Caco-2 (cell line): Measurements from ENCODE around the gene DSTN. TPM values are rescaled to one million over a fixed set of nuclear protein-coding genes. Genes with fewer than 3 reads are reported as not detected.

Experiments used
- BruUV-seq: library from RNA; stranded (reverse); fragments of 400-500 nt; replicated peaks from 2 replicates; lab custom pipeline; 2021; lab: Mats Ljungman, UMichigan
- CTCF ChIA-PET: fragments of 300-600 bp; sonication (Branson Sonifier 250); formaldehyde crosslinking; loops from one replicate; lab custom pipeline; 2022; ENCODE audit warnings: antibody characterized with exemption; lab: Charles Lee
- POLR2A ChIA-PET: fragments of 300-600 bp; sonication (Branson Sonifier 250); formaldehyde crosslinking; loops from one replicate; lab custom pipeline; 2022; ENCODE audit warnings: antibody characterized with exemption; lab: Charles Lee
- DNase-seq, 2 experiments: peaks; one replicate each; pipeline versions ENCODE4 v3.0.0 to v3.0.0-alpha.2; 2020 to 2022
- H3K27me3 ChIP-seq: replicated peaks from 2 replicates; pipeline ENCODE4 v1.6.0; 2011; ENCODE audit warnings: low read length; ENCODE audit not compliant: control insufficient read depth, insufficient read depth
- H3K36me3 ChIP-seq: 2 replicates; pipeline ENCODE4 v1.5.1; 2011; ENCODE audit warnings: low read length; ENCODE audit not compliant: control insufficient read depth, insufficient read depth
- H3K4me1 ChIP-seq: fragments of 250-450 bp; sonication (Bioruptor Pico); 2 replicates; pipeline ENCODE4 v1.5.1; 2020; ENCODE audit warnings: mild to moderate bottlenecking
- H3K4me3 ChIP-seq: 2 replicates; pipeline ENCODE4 v1.5.1; 2011; ENCODE audit warnings: low read depth, mild to moderate bottlenecking, control low read depth, low read length
- H3K9me3 ChIP-seq: fragments of 250-450 bp; sonication (Bioruptor Pico); 2 replicates; pipeline ENCODE4 v1.5.1; 2020; ENCODE audit warnings: mild to moderate bottlenecking, moderate library complexity
- H3K27ac Mint-ChIP-seq: one replicate; pipeline ENCODE4 v1.8.0; 2022; ENCODE audit warnings: mixed read lengths; ENCODE audit not compliant: unreplicated experiment
- H3K27me3 Mint-ChIP-seq: one replicate; pipeline ENCODE4 v1.8.0; 2022; ENCODE audit warnings: mixed read lengths; ENCODE audit not compliant: insufficient read depth, unreplicated experiment
- H3K36me3 Mint-ChIP-seq: one replicate; pipeline ENCODE4 v1.8.0; 2022; ENCODE audit warnings: mild to moderate bottlenecking, mixed read lengths; ENCODE audit not compliant: insufficient read depth, unreplicated experiment
- H3K4me1 Mint-ChIP-seq: one replicate; pipeline ENCODE4 v1.8.0; 2022; ENCODE audit warnings: low read depth, mixed read lengths; ENCODE audit not compliant: unreplicated experiment
- H3K4me3 Mint-ChIP-seq: one replicate; pipeline ENCODE4 v1.8.0; 2022; ENCODE audit warnings: mild to moderate bottlenecking, moderate library complexity, mixed read lengths; ENCODE audit not compliant: unreplicated experiment
- H3K9me3 Mint-ChIP-seq: one replicate; pipeline ENCODE4 v1.8.0; 2022; ENCODE audit warnings: mixed read lengths; ENCODE audit not compliant: unreplicated experiment
- intact Hi-C: fragments of 100-400 bp; cut with micrococcal nuclease; formaldehyde crosslinking; loops from one replicate; pipeline ENCODE4 v1.10.0; 2022; ENCODE audit not compliant: unreplicated experiment
- total RNA-seq: library from RNA; stranded (reverse); gene quantifications from 2 replicates; pipeline ENCODE4 v1.2.3, GENCODE V29; 2022
- TF ChIP-seq, protein P1 (sequence below), 2 experiments: fragments of 200-600 bp in 1 of 2; IDR thresholded peaks; 1 replicate in 1 of 2; 2 replicates in 1 of 2; pipeline versions ENCODE4 v1.5.1 to v1.8.0; 2011 to 2022; ENCODE audit warnings: antibody characterized with exemption in 1 of 2, control low read depth in 1 of 2, inconsistent platforms in 1 of 2, low read depth in 1 of 2, low read length in 1 of 2, mild to moderate bottlenecking in 1 of 2, moderate library complexity in 1 of 2; ENCODE audit not compliant: insufficient read depth in 1 of 2, severe bottlenecking in 1 of 2, unreplicated experiment in 1 of 2

The DSTN gene
- total RNA-seq, 1 experiment from 2014 or later, result 318 TPM

- no peak for DNase-seq
- H3K27ac Mint-ChIP-seq, result no peak overlapping the region
- no TSS peak for BruUV-seq
- intact Hi-C loops, result loop anchor here (10.0 kb wide), 2 partner anchors 89 to 401 kb away; no protein-coding TSS in a partner anchor
- no peak overlapping the region for H3K4me3 ChIP-seq
- H3K4me1 ChIP-seq, result peaks cover 11% of the 10 kb centered on the region; the same call in 1 of the 2 replicates
- no peaks in the 10 kb centered on the region for H3K36me3 ChIP-seq
- POLR2A ChIA-PET, result no interaction called here
- peaks cover 15% of the 10 kb centered on the region for H3K4me1 Mint-ChIP-seq
- TF ChIP-seq, protein P1, sequence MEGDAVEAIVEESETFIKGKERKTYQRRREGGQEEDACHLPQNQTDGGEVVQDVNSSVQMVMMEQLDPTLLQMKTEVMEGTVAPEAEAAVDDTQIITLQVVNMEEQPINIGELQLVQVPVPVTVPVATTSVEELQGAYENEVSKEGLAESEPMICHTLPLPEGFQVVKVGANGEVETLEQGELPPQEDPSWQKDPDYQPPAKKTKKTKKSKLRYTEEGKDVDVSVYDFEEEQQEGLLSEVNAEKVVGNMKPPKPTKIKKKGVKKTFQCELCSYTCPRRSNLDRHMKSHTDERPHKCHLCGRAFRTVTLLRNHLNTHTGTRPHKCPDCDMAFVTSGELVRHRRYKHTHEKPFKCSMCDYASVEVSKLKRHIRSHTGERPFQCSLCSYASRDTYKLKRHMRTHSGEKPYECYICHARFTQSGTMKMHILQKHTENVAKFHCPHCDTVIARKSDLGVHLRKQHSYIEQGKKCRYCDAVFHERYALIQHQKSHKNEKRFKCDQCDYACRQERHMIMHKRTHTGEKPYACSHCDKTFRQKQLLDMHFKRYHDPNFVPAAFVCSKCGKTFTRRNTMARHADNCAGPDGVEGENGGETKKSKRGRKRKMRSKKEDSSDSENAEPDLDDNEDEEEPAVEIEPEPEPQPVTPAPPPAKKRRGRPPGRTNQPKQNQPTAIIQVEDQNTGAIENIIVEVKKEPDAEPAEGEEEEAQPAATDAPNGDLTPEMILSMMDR (IDR thresholded peaks at IDR 0.05; ENCODE audit: insufficient read depth in 1 of 2, low read depth in 1 of 2, low read length in 1 of 2, severe bottlenecking in 1 of 2, unreplicated experiment in 1 of 2), result no peak
- H3K4me3 Mint-ChIP-seq, result no peak overlapping the region
- H3K9me3 Mint-ChIP-seq, result no peaks in the 10 kb centered on the region
- no peaks in the 10 kb centered on the region for H3K9me3 ChIP-seq
- CTCF ChIA-PET, result no interaction called here
- no peaks in the 10 kb centered on the region for H3K36me3 Mint-ChIP-seq
- no peaks in the 10 kb centered on the region for H3K27me3 ChIP-seq
- H3K27me3 Mint-ChIP-seq, result no peaks in the 10 kb centered on the region
Measured at GRCh38 chr20:17534077-17534476, 35.8 kb upstream of the DSTN start.

GRCh38 chr20:17536944-17537444, 32.9 kb upstream of the DSTN start:
- Mint-ChIP-seq H3K4me1 (peaks cover 15% of the 10 kb centered on the region), H3K9me3 (no peaks in the 10 kb centered on the region), H3K27me3 (no peaks in the 10 kb centered on the region), H3K27ac (peak overlapping the region; percentile 63), H3K36me3 (no peaks in the 10 kb centered on the region), H3K4me3 (no peak overlapping the region)
- H3K27me3 ChIP-seq, result no peaks in the 10 kb centered on the region
- H3K9me3 ChIP-seq, result no peaks in the 10 kb centered on the region
- TF ChIP-seq, protein P1 (IDR thresholded peaks at IDR 0.05; ENCODE audit: insufficient read depth in 1 of 2, low read depth in 1 of 2, low read length in 1 of 2, severe bottlenecking in 1 of 2, unreplicated experiment in 1 of 2), result peak; percentile 97 to 98
- no peaks in the 10 kb centered on the region for H3K36me3 ChIP-seq
- ChIA-PET CTCF (interaction anchor here (0.6 to 1.8 kb wide), 15 partner anchors 8 to 421 kb away, joined by 3 to 9 read pairs (median 3); partner anchors contain the start of gene DSTN), POLR2A (interaction anchor here (1.3 kb wide), 1 partner anchor 33 kb away, joined by 14 read pairs; the partner anchor contains the start of gene DSTN)
- no TSS peak for BruUV-seq
- peaks cover 7% of the 10 kb centered on the region; the same call in 1 of the 2 replicates for H3K4me1 ChIP-seq
- DNase-seq, result peak; percentile 87 to 89
- no peak overlapping the region for H3K4me3 ChIP-seq
- intact Hi-C loops, result loop anchor here (1.0 to 10.0 kb wide), 9 partner anchors 32 to 460 kb away; no protein-coding TSS in a partner anchor

DNA sequence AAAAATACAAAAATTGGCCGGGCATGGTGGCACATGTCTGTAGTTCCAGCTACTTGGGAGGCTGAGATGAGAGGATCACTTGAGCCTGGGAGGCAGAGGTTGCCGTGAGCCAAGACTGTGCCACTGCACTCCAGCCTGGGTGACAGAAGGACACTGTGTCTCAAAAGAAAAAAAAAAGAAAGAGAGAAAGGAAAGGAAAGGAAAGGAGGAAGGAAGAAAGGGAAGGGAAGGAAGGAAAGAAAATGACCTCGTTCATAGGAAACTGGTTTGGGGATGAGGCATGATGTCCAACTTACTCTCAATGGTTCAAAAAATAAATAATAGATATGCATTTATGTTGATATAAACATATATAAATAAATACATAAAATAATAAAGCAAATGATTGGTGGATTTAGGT, 31.9 kb upstream of the DSTN start:
- Mint-ChIP-seq H3K27me3 (no peaks in the 10 kb centered on the region), H3K36me3 (no peaks in the 10 kb centered on the region), H3K4me3 (no peak overlapping the region), H3K4me1 (peaks cover 15% of the 10 kb centered on the region), H3K9me3 (no peaks in the 10 kb centered on the region), H3K27ac (no peak overlapping the region)
- BruUV-seq, result no TSS peak
- no peaks in the 10 kb centered on the region for H3K36me3 ChIP-seq
- ChIA-PET POLR2A (no interaction called here), CTCF (interaction anchor here (1.8 kb wide), 1 partner anchor 33 kb away, joined by 9 read pairs; no protein-coding TSS in a partner anchor)
- 0 out of 2 replicates have a peak, but pooled peaks cover 6% of the 10 kb centered on the region for H3K4me1 ChIP-seq
- no peak overlapping the region for H3K4me3 ChIP-seq
- no peaks in the 10 kb centered on the region for H3K27me3 ChIP-seq
- TF ChIP-seq, protein P1 (IDR thresholded peaks at IDR 0.05; ENCODE audit: insufficient read depth in 1 of 2, low read depth in 1 of 2, low read length in 1 of 2, severe bottlenecking in 1 of 2, unreplicated experiment in 1 of 2), result no peak
- intact Hi-C loops, result loop anchor here (1.0 to 10.0 kb wide), 9 partner anchors 31 to 459 kb away; no protein-coding TSS in a partner anchor
- no peaks in the 10 kb centered on the region for H3K9me3 ChIP-seq
- DNase-seq, result no peak
